GM19240 (cell line): Measurements from ENCODE around the gene CTSZ.

Source experiments
- DNase-seq: peaks from one replicate; pipeline ENCODE4 v3.0.0; 2011; ENCODE audit warnings: low spot score; ENCODE audit not compliant: insufficient read length

The CTSZ gene

GRCh38 chr20:59032023-59032712, 25.1 kb upstream of the CTSZ start, which contains the start of gene ATP5F1E:
TSS of gene ATP5F1E (minus strand) at chr20:59032335. CDS start at chr20:59032251, 84 bp downstream.
- DNase-seq: peak; percentile 70

GRCh38 chr20:59031564-59032022, 24.5 kb upstream of the CTSZ start:
- no peak for DNase-seq

- no peak for DNase-seq
These were observed 24.0 kb upstream of the CTSZ start for GRCh38 chr20:59030911-59031563.

GRCh38 chr20:59028812-59029211, 21.8 kb upstream of the CTSZ start:
- DNase-seq: no peak

GRCh38 chr20:59027741-59028320, 20.8 kb upstream of the CTSZ start:
- no peak for DNase-seq

GRCh38 chr20:59026904-59027740, 20.1 kb upstream of the CTSZ start:
- DNase-seq: no peak

GRCh38 chr20:59025511-59025910, 18.5 kb upstream of the CTSZ start:
- no peak for DNase-seq

GRCh38 chr20:59025086-59025485, 18.0 kb upstream of the CTSZ start:
- no peak for DNase-seq

- DNase-seq: no peak
These were observed 17.1 kb upstream of the CTSZ start for GRCh38 chr20:59024111-59024530.

- no peak for DNase-seq
These were observed 16.6 kb upstream of the CTSZ start for GRCh38 chr20:59023616-59024015.

GRCh38 chr20:59022754-59023153, 15.7 kb upstream of the CTSZ start:
- no peak for DNase-seq

GRCh38 chr20:59020938-59021551, 14.0 kb upstream of the CTSZ start:
- no peak for DNase-seq

GRCh38 chr20:59019217-59019616, 12.2 kb upstream of the CTSZ start, which contains the start of gene TUBB1:
TSS of gene TUBB1 (plus strand) at chr20:59019429. CDS start at chr20:59019523, 94 bp downstream.
- DNase-seq: no peak

- DNase-seq: no peak
These were observed 11.8 kb upstream of the CTSZ start for GRCh38 chr20:59018817-59019216.

GRCh38 chr20:59017493-59018231, 10.6 kb upstream of the CTSZ start:
- no peak for DNase-seq

GRCh38 chr20:59016795-59017492, 9.9 kb upstream of the CTSZ start:
- DNase-seq: no peak

- no peak for DNase-seq
These were observed 9.0 kb upstream of the CTSZ start for GRCh38 chr20:59015812-59016711.

GRCh38 chr20:59015411-59015810, 8.4 kb upstream of the CTSZ start:
- no peak for DNase-seq
